ENCODE data around the gene RNF31. TPM values are rescaled to one million over a fixed set of nuclear protein-coding genes. Genes with fewer than 3 reads are reported as not detected.
A peak's percentile ranks its signal among the peaks of the same experiment; 100 is the strongest.

RNF31 gene
- total and polyA plus RNA-seq, 2 of the 13 experiments (the other 11 are each of a cell fraction or from before 2014, with no cell fraction given) = 48.2 to 86.8 TPM

- TF ChIP-seq ARID4A (CRISPR knock-in tag; IDR thresholded peaks at IDR 0.05; ENCODE audit: borderline replicate concordance) (no peak), ZNF746 (CRISPR knock-in tag; IDR thresholded peaks at IDR 0.05) (no peak), TIGD3 (CRISPR knock-in tag; IDR thresholded peaks at IDR 0.05; ENCODE audit: borderline replicate concordance) (no peak), RXRB (CRISPR knock-in tag; IDR thresholded peaks at IDR 0.05; ENCODE audit: borderline replicate concordance) (no peak), ELF1 (CRISPR knock-in tag; IDR thresholded peaks at IDR 0.05) (no peak), MIER3 (CRISPR knock-in tag; IDR thresholded peaks at IDR 0.05; ENCODE audit: borderline replicate concordance) (no peak), WIZ (CRISPR knock-in tag; IDR thresholded peaks at IDR 0.05) (no peak), ZNF382 (CRISPR knock-in tag; IDR thresholded peaks at IDR 0.05; ENCODE audit: borderline replicate concordance) (no peak), KMT2B (CRISPR knock-in tag; IDR thresholded peaks at IDR 0.05) (no peak), TAF1 (CRISPR knock-in tag; IDR thresholded peaks at IDR 0.05) (no peak), ZNF256 (CRISPR knock-in tag; conservative IDR thresholded peaks at IDR 0.05) (no peak), ZBTB1 (CRISPR knock-in tag; IDR thresholded peaks at IDR 0.05; ENCODE audit: borderline replicate concordance) (no peak), HNF1A (IDR thresholded peaks at IDR 0.05; ENCODE audit: low read depth) (no peak), HNF1A (CRISPR knock-in tag; IDR thresholded peaks at IDR 0.05; ENCODE audit: borderline replicate concordance) (0 out of 2 replicates have a peak, but pooled peaks have one; percentile 55), MAFK (conservative IDR thresholded peaks at IDR 0.05 in 1 of 2, IDR thresholded peaks at IDR 0.05 in 1 of 2; ENCODE audit: low read length in 2 of 2) (no peak), ZNF557 (CRISPR knock-in tag; IDR thresholded peaks at IDR 0.05) (no peak), ZNF24 (IDR thresholded peaks at IDR 0.05) (no peak), BRF2 (CRISPR knock-in tag; IDR thresholded peaks at IDR 0.05) (no peak), NFYB (CRISPR knock-in tag; IDR thresholded peaks at IDR 0.05) (no peak)
Observed at GRCh38 chr14:24138396-24139271, 8.7 kb upstream of the RNF31 start (continued).

All from HepG2 (cell line).